Vein endothelial cell (primary cell): ENCODE measurements around the gene TFDP3. TPM values are rescaled to one million over a fixed set of nuclear protein-coding genes. Genes with fewer than 3 reads are reported as not detected.

Source experiments
- small RNA-seq: library from RNA; depleted of rRNA; stranded (forward); fragments of <200 nt; gene quantifications from one replicate; pipeline ENCODE3, GENCODE V24; 2012
- total RNA-seq: library from RNA; depleted of rRNA; stranded (reverse); fragments of >200 nt; gene quantifications from 2 replicates; pipeline ENCODE4 v1.2.3, GENCODE V29; 2012

TFDP3 gene
- total RNA-seq: not detected in 2 replicates

GRCh38 chrX:133218329-133218728 lies at the start of gene TFDP3:
Gene TFDP3, minus strand, starts transcription at chrX:133218354. Its CDS starts 95 bp downstream, at chrX:133218259.

Small RNA genes lying within 50 kb of the gene (small RNA-seq; reads per million reads assigned to genes)
- 2.7 reads per million, percentile 85 among the genes with 10 or more reads in this experiment for gene RNU1-115P

Other genes with a start within 250 kb of the TFDP3 start
- not detected in 2 replicates for gene USP26, start 121.2 kb downstream of the TFDP3 start, total RNA-seq
- gene GPC4, start 197.1 kb upstream of the TFDP3 start, total RNA-seq: under 0.01 and 0.10 TPM in 2 replicates